ENCODE data around the gene PTPRS. TPM values are rescaled to one million over a fixed set of nuclear protein-coding genes. Genes with fewer than 3 reads are reported as not detected.

The PTPRS gene
- total and polyA plus RNA-seq, 10 donors = 1.2 to 77.9 (median 44.9) TPM

DNA sequence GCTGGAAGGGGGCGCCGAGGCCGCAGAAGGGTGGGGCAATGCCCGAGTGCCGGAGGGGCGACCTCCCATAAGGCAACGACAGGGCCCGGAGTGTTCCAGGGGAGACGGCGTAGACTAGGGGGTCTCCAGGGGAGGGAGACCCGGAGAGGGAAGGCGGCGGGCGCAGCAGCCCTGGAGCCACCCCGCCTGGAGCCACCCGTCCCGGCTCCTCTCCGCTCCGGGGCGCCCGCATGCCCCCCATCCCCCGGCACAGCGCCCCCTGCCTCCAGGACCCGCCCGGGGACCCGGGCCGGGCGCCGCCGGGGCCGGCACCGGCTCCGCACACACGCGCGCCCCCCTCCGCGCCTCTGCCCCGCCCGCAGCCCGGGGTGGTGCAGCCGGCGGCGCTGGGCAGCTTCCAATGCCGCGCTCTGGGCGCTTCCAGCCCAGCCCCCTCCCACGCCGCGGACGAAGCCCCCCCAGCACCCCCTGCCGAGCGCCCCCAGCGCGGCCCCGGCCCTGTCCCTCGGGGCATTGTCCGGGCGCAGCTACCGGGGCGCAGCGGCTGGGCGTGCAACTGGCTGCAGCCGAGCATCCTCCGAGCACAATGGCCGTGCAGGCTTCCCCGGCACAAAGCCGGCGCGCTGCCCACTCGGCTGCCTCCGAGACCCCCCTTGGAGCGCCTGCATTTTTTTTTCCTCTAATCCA, 519 bp downstream of the PTPRS start:
- H3K36me3 ChIP-seq = no peaks in the 10 kb centered on the region
- WGBS, 5 donors = 0 to 2% (median 1%) methylated on average over 13 to 73 of the region's 73 CpGs
- H3K27ac ChIP-seq = no peak overlapping the region
- H3K4me3 ChIP-seq = peak overlapping the region; percentile 34 to 72 (median 46)
- no peak for TF ChIP-seq POLR2AphosphoS5 (IDR thresholded peaks at IDR 0.05)
- no peak for TF ChIP-seq POLR2A (IDR thresholded peaks at IDR 0.05)
- no peak for TF ChIP-seq CTCF (IDR thresholded peaks at IDR 0.05 in 8 of 11, conservative IDR thresholded peaks at IDR 0.05 in 3 of 11)
- peaks cover 8 to 35% (median 21%) of the 10 kb centered on the region in 6 donors for H3K4me1 ChIP-seq
- DNase-seq = no peak
- intact Hi-C loops (cut with DNase I; ENCODE audit: low total_unique reads) = no loop called here
- peaks cover 5 to 97% (median 64%) of the 10 kb centered on the region in 7 donors for H3K27me3 ChIP-seq (replicated peaks in 1 of 7)
- H3K9me3 ChIP-seq = no peaks in the 10 kb centered on the region

- no peak for TF ChIP-seq CTCF (IDR thresholded peaks at IDR 0.05 in 8 of 11, conservative IDR thresholded peaks at IDR 0.05 in 3 of 11)
- TF ChIP-seq POLR2AphosphoS5 (IDR thresholded peaks at IDR 0.05) = no peak
- TF ChIP-seq POLR2A (IDR thresholded peaks at IDR 0.05) = no peak
- 1 to 4% (median 2%) methylated on average over 25 to 39 of the region's 39 CpGs for WGBS, 5 donors
- Histone ChIP-seq H3K4me1 (peaks cover 8 to 35% (median 21%) of the 10 kb centered on the region in 6 donors), H3K27ac (no peak overlapping the region), H3K4me3 (peak overlapping the region; percentile 4 to 72 (median 42)), H3K27me3 (replicated peaks in 1 of 7) (peaks cover 5 to 97% (median 71%) of the 10 kb centered on the region in 7 donors), H3K36me3 (no peaks in the 10 kb centered on the region), H3K9me3 (no peaks in the 10 kb centered on the region)
- no peak for DNase-seq
- intact Hi-C loops (cut with DNase I; ENCODE audit: low total_unique reads) = no loop called here
Measured at GRCh38 chr19:5339198-5339949, 1.2 kb downstream of the PTPRS start.

DNA sequence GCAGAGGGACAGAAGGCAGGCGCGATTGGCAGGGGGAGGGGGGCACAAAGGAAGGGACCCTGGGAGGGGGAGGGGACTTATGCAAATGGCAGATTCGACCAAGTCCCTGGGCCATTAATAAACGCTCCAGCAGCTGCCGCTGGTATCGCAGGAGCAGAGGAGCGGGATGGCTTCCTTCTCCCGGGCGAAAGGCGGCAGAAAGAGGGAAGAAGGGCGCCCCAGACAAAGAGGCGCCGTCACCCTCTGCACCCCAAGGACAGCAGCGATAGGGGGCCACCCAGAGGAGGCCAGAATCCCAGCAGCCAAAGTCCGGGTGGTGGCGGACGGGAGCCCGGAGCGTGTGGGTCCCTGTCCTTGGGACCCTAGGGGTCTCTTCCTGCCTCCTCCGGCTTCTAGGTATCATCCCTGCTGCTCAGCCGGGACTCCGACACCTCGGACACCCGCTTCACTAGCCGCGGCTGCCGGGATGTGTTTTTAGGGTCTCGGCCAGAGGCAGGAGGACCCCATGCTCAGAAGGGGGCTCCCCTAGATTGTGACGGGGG, 1.9 kb downstream of the PTPRS start:
- H3K27ac ChIP-seq = no peak overlapping the region
- H3K9me3 ChIP-seq = no peaks in the 10 kb centered on the region
- intact Hi-C loops (cut with DNase I; ENCODE audit: low total_unique reads) = no loop called here
- peaks cover 8 to 35% (median 21%) of the 10 kb centered on the region in 6 donors for H3K4me1 ChIP-seq
- no peak for TF ChIP-seq POLR2A (IDR thresholded peaks at IDR 0.05)
- no peak for TF ChIP-seq CTCF (IDR thresholded peaks at IDR 0.05 in 8 of 11, conservative IDR thresholded peaks at IDR 0.05 in 3 of 11)
- no peak for TF ChIP-seq POLR2AphosphoS5 (IDR thresholded peaks at IDR 0.05)
- H3K27me3 ChIP-seq (replicated peaks in 1 of 7) = peaks cover 5 to 97% (median 77%) of the 10 kb centered on the region in 7 donors
- WGBS, 5 donors = 2 to 6% (median 3%) methylated on average over 13 to 29 of the region's 29 CpGs
- no peaks in the 10 kb centered on the region for H3K36me3 ChIP-seq
- DNase-seq = no peak
- peak overlapping the region in 1 of 8 donors; percentile 72 for H3K4me3 ChIP-seq
